ENCODE data around the gene ERC2.

The ERC2 gene

DNA sequence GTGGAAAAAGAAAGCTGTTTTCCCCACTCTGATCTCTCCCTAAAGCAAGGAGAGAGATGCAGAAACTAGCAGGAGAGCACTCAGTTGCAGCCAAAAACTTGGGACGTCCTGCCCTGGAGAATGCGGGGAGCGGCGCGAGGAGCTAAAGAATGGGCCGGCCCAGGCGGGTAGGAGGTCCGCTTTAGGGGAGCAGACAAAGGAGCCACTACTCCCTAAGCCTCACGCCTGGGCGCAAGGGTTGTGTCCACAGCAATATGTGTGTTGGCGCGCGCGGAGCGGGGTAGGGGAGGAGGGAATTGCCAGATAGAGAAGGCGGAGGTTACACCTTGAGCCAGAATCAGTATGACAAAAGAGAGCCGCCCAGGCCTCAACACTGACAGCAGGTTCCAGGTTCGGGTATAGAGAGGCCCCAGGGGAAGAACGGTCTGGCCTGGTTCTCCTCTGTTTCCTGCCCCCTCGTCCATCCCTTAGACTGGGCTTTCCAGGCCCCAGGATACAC lies 984.0 kb downstream of the ERC2 start:
- Histone ChIP-seq H3K4me2 (ENCODE audit: low read length) (peak overlapping the region; percentile 96), H3K4me1 (ENCODE audit: control insufficient read depth, insufficient read depth, low read length) (peaks cover 45% of the 10 kb centered on the region), H3K36me3 (ENCODE audit: insufficient read depth, low read length) (peaks cover 35% of the 10 kb centered on the region), H3K9me3 (replicated peaks; ENCODE audit: low read length) (no peaks in the 10 kb centered on the region), H3K4me3 (ENCODE audit: low read length) (peak overlapping the region; percentile 76), H3K27me3 (ENCODE audit: control insufficient read depth, insufficient read depth, low read length) (no peaks in the 10 kb centered on the region), H3K9ac (ENCODE audit: low read depth, low read length) (peak overlapping the region; percentile 95)

GRCh38 chr3:55483196-55484095 lies 984.8 kb downstream of the ERC2 start:
- Histone ChIP-seq H3K4me1 (ENCODE audit: control insufficient read depth, insufficient read depth, low read length) (peaks cover 46% of the 10 kb centered on the region), H3K9ac (ENCODE audit: low read depth, low read length) (peak overlapping the region; percentile 95), H3K9me3 (replicated peaks; ENCODE audit: low read length) (no peaks in the 10 kb centered on the region), H3K4me2 (ENCODE audit: low read length) (peak overlapping the region; percentile 96), H3K27me3 (ENCODE audit: control insufficient read depth, insufficient read depth, low read length) (no peaks in the 10 kb centered on the region), H3K4me3 (ENCODE audit: low read length) (peak overlapping the region; percentile 76), H3K36me3 (ENCODE audit: insufficient read depth, low read length) (peaks cover 43% of the 10 kb centered on the region)

DNA sequence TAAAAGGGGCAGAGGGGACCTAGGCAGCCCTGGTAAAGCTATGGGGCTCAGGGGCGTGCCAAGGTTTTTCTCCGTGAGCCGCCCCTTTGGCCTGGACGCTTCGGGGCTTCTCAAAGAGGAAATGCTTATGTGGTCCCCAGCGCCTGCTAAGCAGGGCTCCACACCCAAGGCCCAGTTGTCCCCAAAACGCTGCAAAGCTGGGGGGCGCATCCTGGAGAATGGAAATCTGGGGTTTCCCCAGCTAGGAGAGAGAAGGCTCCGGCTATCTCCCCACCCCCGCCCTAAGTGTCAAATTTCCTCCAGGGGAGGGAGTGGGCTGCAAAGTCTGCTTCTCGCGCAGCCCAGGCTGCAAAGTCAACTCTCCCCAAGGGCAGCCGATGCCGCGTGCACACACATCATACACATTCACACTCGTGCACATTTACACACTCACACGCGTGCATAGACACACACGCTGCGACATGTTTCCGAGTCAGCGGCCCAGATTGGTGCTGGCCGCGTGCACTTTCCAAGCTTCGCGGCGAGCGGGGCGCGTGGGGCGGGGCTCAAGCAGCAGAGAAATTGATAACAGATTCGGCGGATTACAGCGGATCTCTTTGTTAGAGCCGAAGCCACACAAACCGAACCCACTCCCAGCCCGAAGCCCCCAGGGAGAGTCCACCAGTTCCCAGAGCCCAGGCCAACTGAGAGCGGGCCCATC lies 985.6 kb downstream of the ERC2 start:
- peak overlapping the region; percentile 85 for H3K9ac ChIP-seq (ENCODE audit: low read depth, low read length)
- H3K4me2 ChIP-seq (ENCODE audit: low read length) = peak overlapping the region; percentile 96
- H3K36me3 ChIP-seq (ENCODE audit: insufficient read depth, low read length) = peaks cover 50% of the 10 kb centered on the region
- no peaks in the 10 kb centered on the region for H3K27me3 ChIP-seq (ENCODE audit: control insufficient read depth, insufficient read depth, low read length)
- peak overlapping the region; percentile 71 for H3K4me3 ChIP-seq (ENCODE audit: low read length)
- H3K9me3 ChIP-seq (replicated peaks; ENCODE audit: low read length) = no peaks in the 10 kb centered on the region
- peaks cover 53% of the 10 kb centered on the region for H3K4me1 ChIP-seq (ENCODE audit: control insufficient read depth, insufficient read depth, low read length)

DNA sequence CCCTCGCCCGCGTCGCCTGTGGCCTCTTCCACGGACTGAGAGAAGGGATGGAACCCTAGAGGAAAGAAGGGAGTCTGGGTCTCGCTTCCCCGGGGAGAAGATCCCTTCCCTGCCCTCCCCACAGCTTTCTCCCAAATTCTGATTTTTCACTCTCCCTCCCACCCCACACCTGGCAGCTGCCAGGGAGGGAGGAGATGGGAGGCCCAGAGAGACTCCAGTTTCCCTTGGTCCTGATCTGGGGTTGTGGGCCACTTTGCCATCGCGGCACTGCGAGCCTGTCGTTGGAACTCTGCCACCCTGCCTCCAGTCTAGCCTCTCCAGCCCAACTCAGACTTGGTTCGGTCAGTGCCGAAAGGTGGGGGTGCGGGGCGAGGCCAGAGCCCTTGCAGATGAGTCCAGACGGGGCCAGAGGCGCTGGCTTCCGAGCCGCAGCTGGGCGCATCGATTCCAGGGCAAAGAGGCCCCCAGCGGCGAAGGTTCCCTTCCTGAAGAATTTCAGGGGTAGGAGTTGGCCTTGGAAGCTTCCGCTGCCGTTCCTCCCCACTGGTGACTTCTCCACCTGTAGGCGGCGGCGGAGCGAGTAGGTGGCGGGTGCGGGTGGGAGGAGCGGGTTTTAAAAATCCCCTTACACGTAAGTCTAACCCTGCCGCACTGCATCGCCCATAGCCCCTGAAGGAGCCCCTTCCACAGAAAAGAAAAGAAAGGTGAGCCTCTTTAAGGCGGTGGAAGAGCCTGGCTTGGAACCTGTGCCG lies 986.3 kb downstream of the ERC2 start:
- no peaks in the 10 kb centered on the region for H3K9me3 ChIP-seq (replicated peaks; ENCODE audit: low read length)
- H3K4me3 ChIP-seq (ENCODE audit: low read length) = peak overlapping the region; percentile 71
- H3K36me3 ChIP-seq (ENCODE audit: insufficient read depth, low read length) = peaks cover 57% of the 10 kb centered on the region
- peak overlapping the region; percentile 96 for H3K4me2 ChIP-seq (ENCODE audit: low read length)
- H3K9ac ChIP-seq (ENCODE audit: low read depth, low read length) = peak overlapping the region; percentile 85
- H3K4me1 ChIP-seq (ENCODE audit: control insufficient read depth, insufficient read depth, low read length) = peaks cover 60% of the 10 kb centered on the region
- no peaks in the 10 kb centered on the region for H3K27me3 ChIP-seq (ENCODE audit: control insufficient read depth, insufficient read depth, low read length)

- Histone ChIP-seq H3K9ac (ENCODE audit: low read depth, low read length) (peak overlapping the region; percentile 85), H3K9me3 (replicated peaks; ENCODE audit: low read length) (no peaks in the 10 kb centered on the region), H3K27me3 (ENCODE audit: control insufficient read depth, insufficient read depth, low read length) (no peaks in the 10 kb centered on the region), H3K4me3 (ENCODE audit: low read length) (peak overlapping the region; percentile 71), H3K4me2 (ENCODE audit: low read length) (peak overlapping the region; percentile 96), H3K36me3 (ENCODE audit: insufficient read depth, low read length) (peaks cover 64% of the 10 kb centered on the region), H3K4me1 (ENCODE audit: control insufficient read depth, insufficient read depth, low read length) (peaks cover 67% of the 10 kb centered on the region)
Observed at GRCh38 chr3:55480911-55481743, 987.1 kb downstream of the ERC2 start.

DNA sequence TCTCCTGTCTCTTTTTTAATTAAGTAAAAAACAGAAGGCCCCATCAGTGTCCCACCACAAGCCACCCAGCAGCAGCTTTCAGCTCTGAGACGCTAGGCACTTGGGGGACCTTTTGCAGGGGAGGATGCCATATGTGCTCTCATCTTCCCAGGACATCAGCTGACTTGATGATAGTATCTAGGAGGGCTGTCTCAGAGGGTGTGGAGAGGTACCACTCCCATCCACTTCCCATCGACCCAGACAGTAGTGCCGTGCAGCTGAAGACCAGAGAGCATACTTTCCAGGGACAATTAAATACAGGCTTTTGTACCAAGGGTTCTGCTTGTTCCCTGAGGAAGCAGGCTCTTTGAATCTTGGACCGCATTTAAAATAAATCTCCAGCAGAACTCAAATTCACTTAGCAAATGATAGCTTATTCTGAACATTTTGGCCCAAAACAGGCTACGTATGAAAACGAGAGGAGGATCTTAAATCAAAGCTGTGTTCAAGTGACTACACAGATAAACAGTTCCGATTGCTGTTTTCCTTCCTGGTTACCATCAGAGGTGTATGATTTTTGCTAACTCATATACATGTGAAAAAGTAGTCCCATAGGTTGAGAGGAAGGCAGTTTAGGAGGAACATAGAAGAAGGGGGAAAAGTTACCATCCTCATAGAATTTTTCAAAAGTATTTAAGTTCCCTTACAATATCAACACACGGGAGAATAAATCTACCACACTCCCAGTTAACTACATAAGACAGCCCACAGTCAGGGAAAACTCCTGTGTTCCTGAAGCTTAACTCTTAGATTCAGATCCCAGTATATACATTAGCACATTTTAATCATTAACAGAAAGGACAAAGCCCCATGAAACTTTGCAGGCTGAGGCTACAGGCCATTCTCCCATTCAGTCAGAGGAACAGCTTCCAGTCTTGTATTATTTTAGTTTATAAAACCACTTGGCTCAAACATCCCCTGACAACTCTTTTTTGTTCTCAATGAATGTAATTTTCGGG lies 990.7 kb downstream of the ERC2 start:
- Histone ChIP-seq H3K27me3 (ENCODE audit: control insufficient read depth, insufficient read depth, low read length) (no peaks in the 10 kb centered on the region), H3K4me1 (ENCODE audit: control insufficient read depth, insufficient read depth, low read length) (peaks cover 50% of the 10 kb centered on the region), H3K9me3 (replicated peaks; ENCODE audit: low read length) (no peaks in the 10 kb centered on the region), H3K36me3 (ENCODE audit: insufficient read depth, low read length) (peaks cover 76% of the 10 kb centered on the region), H3K4me3 (ENCODE audit: low read length) (peak overlapping the region; percentile 71), H3K9ac (ENCODE audit: low read depth, low read length) (peak overlapping the region; percentile 85), H3K4me2 (ENCODE audit: low read length) (peak overlapping the region; percentile 96)

DNA sequence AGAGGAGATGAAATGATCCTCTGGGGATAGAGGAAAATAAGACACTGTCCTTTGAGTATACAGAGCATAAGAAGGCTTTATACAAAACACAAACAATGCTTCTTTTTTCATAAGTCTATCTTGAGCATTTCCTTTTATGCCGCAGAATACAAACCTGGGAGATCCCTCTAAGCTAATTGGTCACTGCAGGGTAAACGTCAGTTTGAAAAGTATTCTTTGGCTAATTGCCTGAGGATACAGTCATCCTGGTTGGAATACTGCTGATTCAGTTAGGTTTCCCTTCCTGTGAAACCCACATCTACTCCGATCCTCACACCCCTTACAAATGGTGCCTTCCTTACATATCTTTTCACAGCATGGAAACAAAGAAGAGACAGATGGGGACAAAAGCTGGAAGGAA lies 991.8 kb downstream of the ERC2 start:
- peaks cover 78% of the 10 kb centered on the region for H3K36me3 ChIP-seq (ENCODE audit: insufficient read depth, low read length)
- peak overlapping the region; percentile 96 for H3K4me2 ChIP-seq (ENCODE audit: low read length)
- H3K4me3 ChIP-seq (ENCODE audit: low read length) = peak overlapping the region; percentile 18
- no peaks in the 10 kb centered on the region for H3K27me3 ChIP-seq (ENCODE audit: control insufficient read depth, insufficient read depth, low read length)
- peaks cover 39% of the 10 kb centered on the region for H3K4me1 ChIP-seq (ENCODE audit: control insufficient read depth, insufficient read depth, low read length)
- H3K9me3 ChIP-seq (replicated peaks; ENCODE audit: low read length) = no peaks in the 10 kb centered on the region
- no peak overlapping the region for H3K9ac ChIP-seq (ENCODE audit: low read depth, low read length)

- H3K9ac ChIP-seq (ENCODE audit: low read depth, low read length) = no peak overlapping the region
- H3K36me3 ChIP-seq (ENCODE audit: insufficient read depth, low read length) = peaks cover 90% of the 10 kb centered on the region
- H3K4me1 ChIP-seq (ENCODE audit: control insufficient read depth, insufficient read depth, low read length) = peaks cover 34% of the 10 kb centered on the region
- H3K4me2 ChIP-seq (ENCODE audit: low read length) = no peak overlapping the region
- no peaks in the 10 kb centered on the region for H3K27me3 ChIP-seq (ENCODE audit: control insufficient read depth, insufficient read depth, low read length)
- no peaks in the 10 kb centered on the region for H3K9me3 ChIP-seq (replicated peaks; ENCODE audit: low read length)
- no peak overlapping the region for H3K4me3 ChIP-seq (ENCODE audit: low read length)
Observed at GRCh38 chr3:55474213-55474632, 994.0 kb downstream of the ERC2 start.

- no peaks in the 10 kb centered on the region for H3K27me3 ChIP-seq (ENCODE audit: control insufficient read depth, insufficient read depth, low read length)
- peaks cover 90% of the 10 kb centered on the region for H3K36me3 ChIP-seq (ENCODE audit: insufficient read depth, low read length)
- H3K4me1 ChIP-seq (ENCODE audit: control insufficient read depth, insufficient read depth, low read length) = peaks cover 34% of the 10 kb centered on the region
- H3K9me3 ChIP-seq (replicated peaks; ENCODE audit: low read length) = no peaks in the 10 kb centered on the region
- H3K4me2 ChIP-seq (ENCODE audit: low read length) = no peak overlapping the region
- no peak overlapping the region for H3K4me3 ChIP-seq (ENCODE audit: low read length)
- H3K9ac ChIP-seq (ENCODE audit: low read depth, low read length) = no peak overlapping the region
Observed at GRCh38 chr3:55473788-55474187, 994.5 kb downstream of the ERC2 start.
